Mononuclear cell (primary cell): Measurements from ENCODE around the gene MTFR1L. TPM values are rescaled to one million over a fixed set of nuclear protein-coding genes. Genes with fewer than 3 reads are reported as not detected.
A peak's percentile ranks its signal among the peaks of the same experiment; 100 is the strongest.

ENCODE experiments used
- H3K27me3 ChIP-seq: 2 replicates; pipeline ENCODE4 v1.6.0; 2011; ENCODE audit warnings: low read length, control low read depth; ENCODE audit not compliant: insufficient read depth
- H3K4me1 ChIP-seq: 2 replicates; pipeline ENCODE4 v1.5.1; 2011; ENCODE audit warnings: mild to moderate bottlenecking, low read length, control low read depth; ENCODE audit not compliant: insufficient read depth
- H3K4me3 ChIP-seq: 2 replicates; pipeline ENCODE4 v1.5.1; 2011; ENCODE audit warnings: mild to moderate bottlenecking, low read length, moderate library complexity
- H3K9me3 ChIP-seq: 2 replicates; pipeline ENCODE4 v1.5.1; 2011; ENCODE audit warnings: low read depth, mild to moderate bottlenecking, control low read depth, low read length
- total RNA-seq: library from RNA; depleted of rRNA; stranded (reverse); fragments of >200 nt; gene quantifications from one replicate; pipeline ENCODE4 v1.2.3, GENCODE V29; 2012

Gene MTFR1L
- total RNA-seq, 1 donor, result 17.0 TPM

- Histone ChIP-seq H3K9me3 (no peaks in the 10 kb centered on the region), H3K27me3 (no peaks in the 10 kb centered on the region), H3K4me1 (peaks cover 53% of the 10 kb centered on the region), H3K4me3 (no peak overlapping the region)
Measured at GRCh38 chr1:25798666-25799351, 20.9 kb upstream of the MTFR1L start.

GRCh38 chr1:25799352-25799934, 20.3 kb upstream of the MTFR1L start:
- H3K4me3 ChIP-seq, result peak overlapping the region; percentile 29

GRCh38 chr1:25799935-25800702, 19.6 kb upstream of the MTFR1L start, which contains the start of gene SELENON:
TSS of gene SELENON (plus strand) at chr1:25800193. CDS start at chr1:25800231, 38 bp downstream.
- Histone ChIP-seq H3K4me3 (peak within 1 kb of the TSS; percentile 29), H3K9me3 (no peaks in the 10 kb centered on the region), H3K4me1 (peaks cover 53% of the 10 kb centered on the region), H3K27me3 (no peaks in the 10 kb centered on the region)

More at GRCh38 chr1:25799352-25799934, 20.3 kb upstream of the MTFR1L start:
- H3K4me1 ChIP-seq, result peaks cover 53% of the 10 kb centered on the region
- H3K9me3 ChIP-seq, result no peaks in the 10 kb centered on the region
- H3K27me3 ChIP-seq, result no peaks in the 10 kb centered on the region

GRCh38 chr1:25800703-25801377, 18.9 kb upstream of the MTFR1L start:
- Histone ChIP-seq H3K4me3 (peak overlapping the region; percentile 24), H3K27me3 (no peaks in the 10 kb centered on the region), H3K4me1 (peaks cover 53% of the 10 kb centered on the region), H3K9me3 (no peaks in the 10 kb centered on the region)

- Histone ChIP-seq H3K4me1 (peaks cover 35% of the 10 kb centered on the region), H3K27me3 (no peaks in the 10 kb centered on the region), H3K4me3 (no peak overlapping the region), H3K9me3 (no peaks in the 10 kb centered on the region)
Measured at GRCh38 chr1:25802915-25803314, 16.8 kb upstream of the MTFR1L start.

- H3K4me3 ChIP-seq, result no peak overlapping the region
- H3K4me1 ChIP-seq, result peaks cover 35% of the 10 kb centered on the region
- H3K9me3 ChIP-seq, result no peaks in the 10 kb centered on the region
- H3K27me3 ChIP-seq, result no peaks in the 10 kb centered on the region
Measured at GRCh38 chr1:25803368-25803767, 16.4 kb upstream of the MTFR1L start.

GRCh38 chr1:25804244-25804963, 15.3 kb upstream of the MTFR1L start:
- H3K4me3 ChIP-seq, result no peak overlapping the region
- H3K27me3 ChIP-seq, result no peaks in the 10 kb centered on the region
- H3K9me3 ChIP-seq, result no peaks in the 10 kb centered on the region
- H3K4me1 ChIP-seq, result peaks cover 37% of the 10 kb centered on the region

- H3K9me3 ChIP-seq, result no peaks in the 10 kb centered on the region
- H3K4me1 ChIP-seq, result peaks cover 40% of the 10 kb centered on the region
- no peaks in the 10 kb centered on the region for H3K27me3 ChIP-seq
- H3K4me3 ChIP-seq, result no peak overlapping the region
Measured at GRCh38 chr1:25804964-25805862, 14.5 kb upstream of the MTFR1L start.

GRCh38 chr1:25805863-25806225, 13.9 kb upstream of the MTFR1L start:
- Histone ChIP-seq H3K4me1 (peaks cover 42% of the 10 kb centered on the region), H3K9me3 (no peaks in the 10 kb centered on the region), H3K27me3 (no peaks in the 10 kb centered on the region), H3K4me3 (no peak overlapping the region)

- Histone ChIP-seq H3K4me1 (peaks cover 39% of the 10 kb centered on the region), H3K27me3 (no peaks in the 10 kb centered on the region), H3K4me3 (no peak overlapping the region), H3K9me3 (no peaks in the 10 kb centered on the region)
Measured at GRCh38 chr1:25806418-25806817, 13.3 kb upstream of the MTFR1L start.

- no peak overlapping the region for H3K4me3 ChIP-seq
- H3K9me3 ChIP-seq, result no peaks in the 10 kb centered on the region
- H3K27me3 ChIP-seq, result no peaks in the 10 kb centered on the region
- H3K4me1 ChIP-seq, result peaks cover 27% of the 10 kb centered on the region
Measured at GRCh38 chr1:25807480-25808390, 12.0 kb upstream of the MTFR1L start.

- peaks cover 22% of the 10 kb centered on the region for H3K4me1 ChIP-seq
- no peaks in the 10 kb centered on the region for H3K9me3 ChIP-seq
- no peaks in the 10 kb centered on the region for H3K27me3 ChIP-seq
- no peak overlapping the region for H3K4me3 ChIP-seq
Measured at GRCh38 chr1:25808481-25809244, 11.1 kb upstream of the MTFR1L start.
